Measurements from ENCODE around the gene EPHA2. TPM values are rescaled to one million over a fixed set of nuclear protein-coding genes. Genes with fewer than 3 reads are reported as not detected.

EPHA2 gene
- total RNA-seq, result 1.9 TPM

GRCh38 chr1:16155537-16156410 lies at the start of gene EPHA2:
Gene EPHA2 (minus strand): TSS chr1:16156069. CDS start chr1:16155932, 137 bp downstream.

Other genes with a start within 250 kb of the EPHA2 start
- gene ZBTB17, start 180.0 kb downstream of the EPHA2 start, total RNA-seq, result 51.3 TPM
- 0.63 TPM for gene SRARP, start 151.8 kb downstream of the EPHA2 start, total RNA-seq
- not detected for gene HSPB7, start 138.0 kb downstream of the EPHA2 start, total RNA-seq
- not detected for gene CLCNKA, start 134.0 kb downstream of the EPHA2 start, total RNA-seq
- not detected for gene CLCNKB, start 112.3 kb downstream of the EPHA2 start, total RNA-seq
- 1.9 TPM for gene FAM131C, start 82.4 kb downstream of the EPHA2 start, total RNA-seq
- 1.6 TPM for gene ARHGEF19, start 56.6 kb upstream of the EPHA2 start, total RNA-seq
- 15.0 TPM for gene CPLANE2, start 81.1 kb upstream of the EPHA2 start, total RNA-seq
- gene FBXO42, start 196.4 kb upstream of the EPHA2 start, total RNA-seq, result 56.0 TPM
- 9.1 TPM for gene SZRD1, start 211.2 kb upstream of the EPHA2 start, total RNA-seq

Data from parietal lobe (tissue), 1 donor.